HFFc6 (cell line): ENCODE data around the gene PRDM16. TPM values are rescaled to one million over a fixed set of nuclear protein-coding genes. Genes with fewer than 3 reads are reported as not detected.

Experiments
- DNase-seq: peaks from one replicate; pipeline ENCODE4 v3.0.0-alpha.2; 2018
- H3K27ac Mint-ChIP-seq: 2 replicates; pipeline ENCODE4 v1.8.0; 2020; ENCODE audit warnings: mild to moderate bottlenecking, mixed read lengths
- H3K27me3 Mint-ChIP-seq: 2 replicates; pipeline ENCODE4 v1.8.0; 2021; ENCODE audit warnings: mild to moderate bottlenecking, moderate library complexity, mixed read lengths; ENCODE audit not compliant: insufficient read depth
- H3K36me3 Mint-ChIP-seq: 2 replicates; pipeline ENCODE4 v1.8.0; 2021; ENCODE audit warnings: low read depth, mixed read lengths
- H3K4me1 Mint-ChIP-seq: 2 replicates; pipeline ENCODE4 v1.8.0; 2020; ENCODE audit warnings: low read depth, mixed read lengths
- H3K4me3 Mint-ChIP-seq: 2 replicates; pipeline ENCODE4 v1.8.0; 2020; ENCODE audit warnings: mild to moderate bottlenecking, moderate library complexity, mixed read lengths
- H3K9me3 Mint-ChIP-seq: 2 replicates; pipeline ENCODE4 v1.8.0; 2020; ENCODE audit warnings: mild to moderate bottlenecking, mixed read lengths
- total RNA-seq, 6 experiments: library from RNA; stranded (reverse); fragmentation: NEBNext Ultra II Directional; extraction: Animal tissue kit (Norgen Biotek cat#: 25700); gene quantifications; 2 replicates in 1 of 6; 3 replicates in 5 of 6; pipeline ENCODE4 v1.2.3, GENCODE V29; 2021
- TF ChIP-seq, protein P1 (sequence below): fragments of 200-600 bp; sonication (generic); IDR thresholded peaks from 2 replicates; pipeline ENCODE4 v1.5.0; 2021; ENCODE audit warnings: antibody characterized with exemption, mild to moderate bottlenecking

PRDM16 gene
- total RNA-seq, 6 experiments from 2014 or later = not detected

DNA sequence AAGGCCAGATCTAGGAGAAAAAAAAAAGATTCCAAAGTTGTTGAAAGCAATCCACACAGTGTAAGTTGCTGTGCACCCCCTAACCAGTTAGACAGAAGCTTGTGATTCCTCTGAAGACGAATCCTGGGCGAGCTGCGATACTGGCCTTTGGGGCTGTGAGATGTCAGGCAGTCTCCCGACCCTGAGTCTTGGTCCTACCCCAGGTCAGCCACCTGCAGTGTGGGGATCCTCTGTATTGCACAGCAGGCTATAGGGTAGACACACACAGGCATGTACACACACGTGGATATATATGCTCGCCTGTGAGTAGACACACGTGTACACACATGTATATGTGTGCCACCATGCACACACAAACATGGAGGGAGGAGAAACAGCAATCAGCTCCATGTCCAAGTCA is 34.8 kb upstream of the PRDM16 start:
- Mint-ChIP-seq H3K27me3 (peaks cover 3% of the 10 kb centered on the region; the same call in 1 of the 2 replicates), H3K27ac (no peak overlapping the region), H3K4me1 (no peaks in the 10 kb centered on the region), H3K4me3 (no peak overlapping the region), H3K9me3 (peaks cover 36% of the 10 kb centered on the region), H3K36me3 (0 out of 2 replicates have a peak, but pooled peaks cover 6% of the 10 kb centered on the region)
- no peak for DNase-seq
- TF ChIP-seq, protein P1, sequence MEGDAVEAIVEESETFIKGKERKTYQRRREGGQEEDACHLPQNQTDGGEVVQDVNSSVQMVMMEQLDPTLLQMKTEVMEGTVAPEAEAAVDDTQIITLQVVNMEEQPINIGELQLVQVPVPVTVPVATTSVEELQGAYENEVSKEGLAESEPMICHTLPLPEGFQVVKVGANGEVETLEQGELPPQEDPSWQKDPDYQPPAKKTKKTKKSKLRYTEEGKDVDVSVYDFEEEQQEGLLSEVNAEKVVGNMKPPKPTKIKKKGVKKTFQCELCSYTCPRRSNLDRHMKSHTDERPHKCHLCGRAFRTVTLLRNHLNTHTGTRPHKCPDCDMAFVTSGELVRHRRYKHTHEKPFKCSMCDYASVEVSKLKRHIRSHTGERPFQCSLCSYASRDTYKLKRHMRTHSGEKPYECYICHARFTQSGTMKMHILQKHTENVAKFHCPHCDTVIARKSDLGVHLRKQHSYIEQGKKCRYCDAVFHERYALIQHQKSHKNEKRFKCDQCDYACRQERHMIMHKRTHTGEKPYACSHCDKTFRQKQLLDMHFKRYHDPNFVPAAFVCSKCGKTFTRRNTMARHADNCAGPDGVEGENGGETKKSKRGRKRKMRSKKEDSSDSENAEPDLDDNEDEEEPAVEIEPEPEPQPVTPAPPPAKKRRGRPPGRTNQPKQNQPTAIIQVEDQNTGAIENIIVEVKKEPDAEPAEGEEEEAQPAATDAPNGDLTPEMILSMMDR = no peak

DNA sequence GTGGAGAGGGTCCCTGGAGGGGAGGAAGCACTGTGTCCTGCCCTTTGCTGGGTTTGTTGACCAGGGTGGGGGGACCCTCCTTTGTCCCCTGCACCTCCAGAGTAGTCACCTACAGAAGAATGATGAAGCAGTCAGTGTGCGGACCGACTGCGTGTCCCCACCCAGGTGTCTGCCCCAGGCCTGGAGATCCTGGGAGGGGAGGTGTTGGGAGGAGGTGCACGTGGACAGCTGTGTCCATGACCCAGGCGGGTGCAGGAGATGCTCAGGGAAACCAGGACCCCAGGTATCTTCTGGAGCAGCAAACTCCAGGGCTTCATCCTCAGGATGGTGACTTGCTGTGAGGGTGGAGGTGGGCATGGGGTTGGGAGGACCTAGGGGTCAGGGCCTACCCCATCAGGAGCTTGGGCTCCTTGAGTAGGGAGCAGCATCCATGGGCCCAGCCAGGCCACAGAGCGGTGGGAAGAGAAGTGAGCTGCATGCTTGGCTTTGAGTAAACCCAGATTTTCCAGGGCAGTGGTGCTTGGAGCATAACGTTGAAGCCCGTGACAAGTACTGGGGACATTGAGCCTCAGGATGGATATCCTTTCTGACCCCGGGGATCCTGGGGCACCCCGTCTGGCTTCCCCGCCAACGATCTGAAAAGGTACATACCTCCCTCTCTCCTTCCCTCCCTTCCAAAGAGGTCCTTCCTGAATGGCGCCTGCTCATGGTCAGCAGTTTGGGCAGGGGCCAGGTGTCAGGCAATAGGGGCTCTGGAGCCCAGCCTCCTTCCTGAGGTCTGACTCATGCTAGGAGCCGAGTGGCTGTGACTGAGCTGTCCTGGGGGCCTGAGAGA is 34.1 kb upstream of the PRDM16 start:
- H3K4me3 Mint-ChIP-seq = no peak overlapping the region
- TF ChIP-seq, protein P1 = no peak
- H3K4me1 Mint-ChIP-seq = no peaks in the 10 kb centered on the region
- peaks cover 3% of the 10 kb centered on the region; the same call in 1 of the 2 replicates for H3K27me3 Mint-ChIP-seq
- H3K9me3 Mint-ChIP-seq = peaks cover 36% of the 10 kb centered on the region
- DNase-seq = no peak
- no peak overlapping the region for H3K27ac Mint-ChIP-seq
- 0 out of 2 replicates have a peak, but pooled peaks cover 6% of the 10 kb centered on the region for H3K36me3 Mint-ChIP-seq

DNA sequence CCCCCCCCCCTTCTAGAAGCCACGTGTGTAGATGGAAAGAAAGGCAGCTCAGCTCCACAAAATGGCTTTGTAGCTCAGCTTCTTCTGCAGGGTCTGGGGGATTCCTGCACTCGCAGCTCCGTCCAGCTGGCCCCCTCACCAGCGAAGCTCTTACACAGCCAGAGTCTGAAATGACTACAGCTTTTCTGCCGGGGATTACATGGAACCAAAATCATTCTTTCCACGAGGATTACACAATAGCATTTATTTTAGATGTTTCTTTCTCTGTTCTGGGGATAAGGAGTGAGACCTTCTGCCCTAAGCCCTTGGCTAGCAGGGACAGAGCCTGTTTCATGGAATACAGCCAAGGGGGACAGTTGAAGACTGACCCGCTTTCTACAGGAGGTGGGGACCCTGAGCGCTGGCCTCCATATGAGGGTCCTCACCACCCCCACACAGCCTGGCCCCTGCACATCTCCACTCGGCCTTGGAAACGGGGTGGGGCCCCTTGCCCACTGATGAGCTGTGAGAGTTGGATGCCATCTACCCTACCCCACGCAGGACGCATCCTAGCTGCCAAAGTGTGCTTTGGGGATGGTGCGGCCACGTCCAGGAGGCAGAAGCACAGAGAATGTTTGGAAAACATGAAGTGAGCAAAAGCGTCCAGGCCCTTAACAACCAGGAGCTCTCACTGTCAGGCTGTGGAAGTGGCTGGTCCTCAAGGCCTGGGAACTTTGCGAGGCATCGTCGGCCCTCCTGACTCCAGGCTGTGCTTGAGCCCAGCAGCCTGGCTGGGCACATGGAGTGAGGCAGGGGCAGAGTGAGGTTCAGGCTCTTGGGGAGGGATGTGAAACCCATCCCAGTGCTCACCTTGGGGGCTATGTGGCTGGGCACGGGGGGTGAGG is 33.2 kb upstream of the PRDM16 start:
- Mint-ChIP-seq H3K4me3 (no peak overlapping the region), H3K36me3 (0 out of 2 replicates have a peak, but pooled peaks cover 6% of the 10 kb centered on the region), H3K9me3 (peaks cover 36% of the 10 kb centered on the region), H3K27me3 (peaks cover 3% of the 10 kb centered on the region; the same call in 1 of the 2 replicates), H3K4me1 (no peaks in the 10 kb centered on the region), H3K27ac (no peak overlapping the region)
- DNase-seq = no peak
- TF ChIP-seq, protein P1 = no peak

DNA sequence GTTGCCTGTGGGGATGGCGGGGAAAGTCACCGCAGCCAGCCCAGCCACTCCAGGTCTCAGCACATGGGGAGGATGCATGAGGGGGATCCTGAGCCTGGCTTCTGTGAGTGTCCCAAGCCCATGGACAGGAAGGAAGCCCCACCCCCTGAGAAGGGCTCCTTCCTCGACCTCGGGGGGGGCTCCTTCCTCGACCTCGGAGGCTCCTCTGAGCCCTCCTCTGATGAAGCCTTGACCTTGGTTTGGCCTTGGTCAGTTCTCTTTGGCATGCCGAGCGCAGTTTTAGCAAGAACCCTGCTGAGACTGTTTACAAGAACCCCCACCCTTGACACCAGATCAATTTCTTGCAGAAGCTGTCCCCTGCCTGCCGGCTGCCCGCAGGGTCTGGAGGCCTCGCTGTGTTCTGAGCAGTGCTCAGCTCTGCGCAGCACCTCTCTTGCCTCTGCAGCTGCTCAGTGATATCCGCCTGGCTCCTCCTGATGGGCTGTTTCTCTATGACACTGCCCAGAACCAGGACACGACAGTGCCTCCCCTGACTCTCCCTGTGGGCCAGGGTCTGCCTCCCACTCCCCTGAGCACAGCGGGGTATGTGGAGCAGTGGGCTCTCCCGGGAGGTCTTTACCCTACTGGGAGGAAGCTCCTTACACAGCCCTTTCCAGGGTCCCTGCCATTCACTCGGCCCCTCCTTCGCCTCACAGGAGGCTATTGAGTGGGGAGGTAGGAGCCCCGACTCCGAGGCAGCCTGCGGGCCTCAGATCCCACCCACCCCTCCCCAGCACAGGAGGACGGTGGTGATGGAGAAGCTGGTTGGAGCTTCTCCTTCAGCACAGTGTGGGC is 32.3 kb upstream of the PRDM16 start:
- DNase-seq = no peak
- H3K4me3 Mint-ChIP-seq = no peak overlapping the region
- TF ChIP-seq, protein P1 = no peak
- peaks cover 31% of the 10 kb centered on the region for H3K9me3 Mint-ChIP-seq
- H3K4me1 Mint-ChIP-seq = no peaks in the 10 kb centered on the region
- peaks cover 3% of the 10 kb centered on the region; the same call in 1 of the 2 replicates for H3K27me3 Mint-ChIP-seq
- 0 out of 2 replicates have a peak, but pooled peaks cover 6% of the 10 kb centered on the region for H3K36me3 Mint-ChIP-seq
- no peak overlapping the region for H3K27ac Mint-ChIP-seq
